ENCODE results near the gene DENND1B.

Gene DENND1B

GRCh38 chr1:197463142-197463541 lies 312.1 kb downstream of the DENND1B start:
- ChIA-PET CTCF (no interaction called here), POLR2A (no interaction called here)
- no peak overlapping the region for H3K27ac ChIP-seq (ENCODE audit: extremely low read depth, low read depth, low read length)
- no peak overlapping the region for H3K4me3 ChIP-seq (ENCODE audit: low read depth, low read length)
- H3K36me3 ChIP-seq (ENCODE audit: control insufficient read depth in 2 of 2, insufficient read depth in 1 of 2, low read length in 2 of 2): no peaks in the 10 kb centered on the region
- no peak for TF ChIP-seq INSM2 (tag by site-specific recombination; IDR thresholded peaks at IDR 0.05)
- TF ChIP-seq BCL11A (tag by site-specific recombination; IDR thresholded peaks at IDR 0.05; ENCODE audit: low read depth): no peak
- TF ChIP-seq FEZF1 (tag by site-specific recombination; IDR thresholded peaks at IDR 0.05): peak; percentile 67
- peak; percentile 36; the same call in 1 of the 2 replicates for TF ChIP-seq ZSCAN4 (tag by site-specific recombination; IDR thresholded peaks at IDR 0.05)
- TF ChIP-seq ZNF623 (tag by site-specific recombination; IDR thresholded peaks at IDR 0.05): no peak
- TF ChIP-seq MEIS1 (CRISPR knock-in tag; IDR thresholded peaks at IDR 0.05; ENCODE audit: borderline replicate concordance): no peak
- peak; percentile 41; the same call in 1 of the 2 replicates for TF ChIP-seq BCL6B (tag by site-specific recombination; IDR thresholded peaks at IDR 0.05)
- TF ChIP-seq ZNF433 (tag by site-specific recombination; IDR thresholded peaks at IDR 0.05; ENCODE audit: low read depth): no peak
- no peak for TF ChIP-seq ZNF23 (tag by site-specific recombination; IDR thresholded peaks at IDR 0.05; ENCODE audit: borderline replicate concordance)
- TF ChIP-seq ZNF843 (tag by site-specific recombination; IDR thresholded peaks at IDR 0.05): peak; percentile 70; the same call in 1 of the 2 replicates
- peak; percentile 84 for TF ChIP-seq PRDM6 (tag by site-specific recombination; IDR thresholded peaks at IDR 0.05)
- TF ChIP-seq WT1 (tag by site-specific recombination; IDR thresholded peaks at IDR 0.05): 0 out of 2 replicates have a peak, but pooled peaks have one; percentile 16
- no peak for TF ChIP-seq SCRT1 (tag by site-specific recombination; IDR thresholded peaks at IDR 0.05; ENCODE audit: borderline replicate concordance)
- no peak for TF ChIP-seq ZNF280C (tag by site-specific recombination; IDR thresholded peaks at IDR 0.05)
- H3K9me3 ChIP-seq (ENCODE audit: control insufficient read depth, insufficient read depth, low read depth, low read length): no peaks in the 10 kb centered on the region
- H3K4me1 ChIP-seq (ENCODE audit: control insufficient read depth, insufficient read depth, low read length): peaks cover 9% of the 10 kb centered on the region; the same call in 1 of the 2 replicates

GRCh38 chr1:197462539-197462938 lies 312.7 kb downstream of the DENND1B start:
- H3K27ac ChIP-seq (ENCODE audit: extremely low read depth, low read depth, low read length): no peak overlapping the region
- H3K4me3 ChIP-seq (ENCODE audit: low read depth, low read length): no peak overlapping the region
- no peak for TF ChIP-seq ZNF18 (tag by site-specific recombination; IDR thresholded peaks at IDR 0.05)
- no peak for TF ChIP-seq ZNF354C (tag by site-specific recombination; IDR thresholded peaks at IDR 0.05; ENCODE audit: borderline replicate concordance, low read depth)
- no peak for TF ChIP-seq ZBTB49 (tag by site-specific recombination; IDR thresholded peaks at IDR 0.05; ENCODE audit: low read depth)
- H3K9me3 ChIP-seq (ENCODE audit: control insufficient read depth, insufficient read depth, low read depth, low read length): no peaks in the 10 kb centered on the region
- H3K36me3 ChIP-seq (ENCODE audit: control insufficient read depth in 2 of 2, insufficient read depth in 1 of 2, low read length in 2 of 2): no peaks in the 10 kb centered on the region
- ChIA-PET CTCF (interaction anchor here (0.5 kb wide), 1 partner anchor 63 kb away, joined by 3 read pairs; no protein-coding TSS in a partner anchor), POLR2A (no interaction called here)
- H3K4me1 ChIP-seq (ENCODE audit: control insufficient read depth, insufficient read depth, low read length): peaks cover 9% of the 10 kb centered on the region; the same call in 1 of the 2 replicates
